SK-N-SH (cell line): ENCODE results near the gene ARHGAP26.

Experiments used
- POLR2AphosphoS5 ChIP-seq: IDR thresholded peaks from 2 replicates; pipeline ENCODE4 v1.6.1; 2012; ENCODE audit warnings: low read depth, low read length
- TAF1 ChIP-seq: IDR thresholded peaks from 2 replicates; pipeline ENCODE4 v1.6.1; 2012; ENCODE audit warnings: low read depth, mild to moderate bottlenecking, low read length, moderate library complexity, borderline replicate concordance
- TF ChIP-seq, protein P1 (sequence below): fragments of 200-600 bp; sonication (generic); IDR thresholded peaks from 2 replicates; pipeline ENCODE4 v1.6.1; 2017; ENCODE audit warnings: antibody characterized with exemption, mild to moderate bottlenecking, moderate library complexity

DNA sequence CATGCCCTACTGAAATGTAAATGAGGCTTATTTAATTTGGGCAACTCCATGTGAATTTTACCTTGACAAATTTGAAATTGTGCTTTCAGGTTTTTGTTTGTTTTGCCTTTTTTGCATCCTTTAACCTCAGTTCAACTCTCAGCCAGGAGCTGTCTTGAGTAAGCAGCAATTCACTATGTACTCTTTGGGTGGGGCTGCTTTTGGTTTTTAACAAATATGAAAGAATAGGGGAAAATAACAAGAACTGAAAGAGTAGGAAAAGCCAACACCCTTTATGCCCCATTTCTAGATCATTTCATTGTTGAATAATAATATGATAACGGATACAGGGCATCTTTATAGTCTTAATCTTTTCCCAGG lies 192.0 kb downstream of the ARHGAP26 start:
- TF ChIP-seq, protein P1, sequence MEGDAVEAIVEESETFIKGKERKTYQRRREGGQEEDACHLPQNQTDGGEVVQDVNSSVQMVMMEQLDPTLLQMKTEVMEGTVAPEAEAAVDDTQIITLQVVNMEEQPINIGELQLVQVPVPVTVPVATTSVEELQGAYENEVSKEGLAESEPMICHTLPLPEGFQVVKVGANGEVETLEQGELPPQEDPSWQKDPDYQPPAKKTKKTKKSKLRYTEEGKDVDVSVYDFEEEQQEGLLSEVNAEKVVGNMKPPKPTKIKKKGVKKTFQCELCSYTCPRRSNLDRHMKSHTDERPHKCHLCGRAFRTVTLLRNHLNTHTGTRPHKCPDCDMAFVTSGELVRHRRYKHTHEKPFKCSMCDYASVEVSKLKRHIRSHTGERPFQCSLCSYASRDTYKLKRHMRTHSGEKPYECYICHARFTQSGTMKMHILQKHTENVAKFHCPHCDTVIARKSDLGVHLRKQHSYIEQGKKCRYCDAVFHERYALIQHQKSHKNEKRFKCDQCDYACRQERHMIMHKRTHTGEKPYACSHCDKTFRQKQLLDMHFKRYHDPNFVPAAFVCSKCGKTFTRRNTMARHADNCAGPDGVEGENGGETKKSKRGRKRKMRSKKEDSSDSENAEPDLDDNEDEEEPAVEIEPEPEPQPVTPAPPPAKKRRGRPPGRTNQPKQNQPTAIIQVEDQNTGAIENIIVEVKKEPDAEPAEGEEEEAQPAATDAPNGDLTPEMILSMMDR = no peak
- TF ChIP-seq POLR2AphosphoS5 = no peak
- no peak for TF ChIP-seq TAF1
